Kidney epithelial cell (primary cell): ENCODE results near the gene BCAN. TPM values are rescaled to one million over a fixed set of nuclear protein-coding genes. Genes with fewer than 3 reads are reported as not detected.

Experiments
- DNase-seq: peaks from one replicate; pipeline ENCODE4 v3.0.0-alpha.2; 2010; ENCODE audit warnings: low read depth
- H3K27me3 ChIP-seq: 2 replicates; pipeline ENCODE4 v1.6.0; 2011; ENCODE audit warnings: low read length; ENCODE audit not compliant: control insufficient read depth, insufficient read depth
- H3K36me3 ChIP-seq: 2 replicates; pipeline ENCODE4 v1.5.1; 2011; ENCODE audit warnings: low read length; ENCODE audit not compliant: control insufficient read depth, insufficient read depth
- H3K4me3 ChIP-seq: 2 replicates; pipeline ENCODE4 v1.5.1; 2011; ENCODE audit warnings: low read depth, mild to moderate bottlenecking, control low read depth, low read length
- total RNA-seq: library from RNA; depleted of rRNA; stranded (reverse); fragments of >200 nt; gene quantifications from 2 replicates; pipeline ENCODE4 v1.2.3, GENCODE V29; 2015
- TF ChIP-seq, protein P1 (sequence below): IDR thresholded peaks from 2 replicates; pipeline ENCODE4 v1.5.1; 2011; ENCODE audit warnings: mild to moderate bottlenecking, moderate library complexity, low read length, control low read depth, inconsistent platforms; ENCODE audit not compliant: insufficient read depth, poor library complexity, severe bottlenecking

The BCAN gene
- total RNA-seq, 1 donor from 2014 or later = 0.17 TPM

DNA sequence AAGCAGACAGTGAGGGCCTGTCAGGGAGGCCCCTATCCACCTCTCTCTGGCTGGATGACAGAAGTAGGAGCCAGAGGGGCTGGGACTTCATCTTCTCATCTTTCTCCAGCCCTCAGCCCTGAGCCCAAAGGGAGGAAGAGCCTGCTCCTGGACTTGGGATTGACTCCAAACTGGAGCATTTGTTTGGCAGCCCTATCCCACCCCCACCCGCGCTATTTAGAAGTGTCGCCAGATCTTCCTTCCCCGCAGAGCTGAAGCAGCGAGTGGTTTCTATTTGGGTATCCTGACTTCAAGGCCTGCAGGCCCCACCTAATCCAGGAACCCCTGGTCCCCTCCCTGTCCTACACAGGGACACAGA lies 25.7 kb downstream of the BCAN start:
- TF ChIP-seq, protein P1, sequence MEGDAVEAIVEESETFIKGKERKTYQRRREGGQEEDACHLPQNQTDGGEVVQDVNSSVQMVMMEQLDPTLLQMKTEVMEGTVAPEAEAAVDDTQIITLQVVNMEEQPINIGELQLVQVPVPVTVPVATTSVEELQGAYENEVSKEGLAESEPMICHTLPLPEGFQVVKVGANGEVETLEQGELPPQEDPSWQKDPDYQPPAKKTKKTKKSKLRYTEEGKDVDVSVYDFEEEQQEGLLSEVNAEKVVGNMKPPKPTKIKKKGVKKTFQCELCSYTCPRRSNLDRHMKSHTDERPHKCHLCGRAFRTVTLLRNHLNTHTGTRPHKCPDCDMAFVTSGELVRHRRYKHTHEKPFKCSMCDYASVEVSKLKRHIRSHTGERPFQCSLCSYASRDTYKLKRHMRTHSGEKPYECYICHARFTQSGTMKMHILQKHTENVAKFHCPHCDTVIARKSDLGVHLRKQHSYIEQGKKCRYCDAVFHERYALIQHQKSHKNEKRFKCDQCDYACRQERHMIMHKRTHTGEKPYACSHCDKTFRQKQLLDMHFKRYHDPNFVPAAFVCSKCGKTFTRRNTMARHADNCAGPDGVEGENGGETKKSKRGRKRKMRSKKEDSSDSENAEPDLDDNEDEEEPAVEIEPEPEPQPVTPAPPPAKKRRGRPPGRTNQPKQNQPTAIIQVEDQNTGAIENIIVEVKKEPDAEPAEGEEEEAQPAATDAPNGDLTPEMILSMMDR = no peak
- no peaks in the 10 kb centered on the region for H3K27me3 ChIP-seq
- H3K36me3 ChIP-seq = no peaks in the 10 kb centered on the region
- no peak overlapping the region for H3K4me3 ChIP-seq
- DNase-seq = no peak

DNA sequence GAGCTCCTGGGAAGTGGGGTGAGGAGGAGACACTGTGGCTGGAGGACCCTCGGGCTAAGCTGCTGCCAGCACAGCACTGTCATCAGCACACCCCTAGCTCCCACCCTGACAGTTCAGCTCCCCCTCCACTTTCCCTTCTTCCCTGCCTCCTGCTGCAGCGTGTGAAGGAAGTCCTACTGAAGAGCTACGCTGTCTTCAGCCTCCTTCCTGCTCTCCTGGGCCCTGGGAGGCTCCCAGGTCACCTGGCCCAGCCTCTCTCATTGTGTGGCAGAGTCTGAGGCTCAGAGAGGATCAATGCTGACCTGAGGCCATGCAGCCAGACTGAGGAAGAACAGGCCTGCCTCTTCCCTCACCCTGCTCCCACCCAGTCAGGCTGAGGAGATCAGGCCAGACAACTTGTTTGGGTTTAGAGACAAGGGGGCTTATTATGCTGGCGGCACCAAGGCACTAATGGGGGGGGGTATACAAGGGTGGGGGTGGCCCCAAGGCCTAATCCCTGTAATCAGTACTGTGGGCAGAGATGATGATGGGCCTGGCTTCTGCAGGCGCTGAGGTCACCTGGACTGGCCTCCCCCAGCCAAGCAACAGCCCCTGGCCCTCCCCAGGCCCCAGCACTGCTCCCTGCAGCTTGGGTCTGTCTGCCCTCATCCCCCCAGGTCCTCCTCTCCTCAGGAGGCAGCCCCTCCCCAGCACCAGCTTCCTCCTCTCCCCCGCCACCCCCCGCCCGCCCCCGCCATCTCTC lies 26.2 kb downstream of the BCAN start:
- TF ChIP-seq, protein P1 = no peak
- no peaks in the 10 kb centered on the region for H3K36me3 ChIP-seq
- H3K4me3 ChIP-seq = no peak overlapping the region
- no peaks in the 10 kb centered on the region for H3K27me3 ChIP-seq
- DNase-seq = no peak

DNA sequence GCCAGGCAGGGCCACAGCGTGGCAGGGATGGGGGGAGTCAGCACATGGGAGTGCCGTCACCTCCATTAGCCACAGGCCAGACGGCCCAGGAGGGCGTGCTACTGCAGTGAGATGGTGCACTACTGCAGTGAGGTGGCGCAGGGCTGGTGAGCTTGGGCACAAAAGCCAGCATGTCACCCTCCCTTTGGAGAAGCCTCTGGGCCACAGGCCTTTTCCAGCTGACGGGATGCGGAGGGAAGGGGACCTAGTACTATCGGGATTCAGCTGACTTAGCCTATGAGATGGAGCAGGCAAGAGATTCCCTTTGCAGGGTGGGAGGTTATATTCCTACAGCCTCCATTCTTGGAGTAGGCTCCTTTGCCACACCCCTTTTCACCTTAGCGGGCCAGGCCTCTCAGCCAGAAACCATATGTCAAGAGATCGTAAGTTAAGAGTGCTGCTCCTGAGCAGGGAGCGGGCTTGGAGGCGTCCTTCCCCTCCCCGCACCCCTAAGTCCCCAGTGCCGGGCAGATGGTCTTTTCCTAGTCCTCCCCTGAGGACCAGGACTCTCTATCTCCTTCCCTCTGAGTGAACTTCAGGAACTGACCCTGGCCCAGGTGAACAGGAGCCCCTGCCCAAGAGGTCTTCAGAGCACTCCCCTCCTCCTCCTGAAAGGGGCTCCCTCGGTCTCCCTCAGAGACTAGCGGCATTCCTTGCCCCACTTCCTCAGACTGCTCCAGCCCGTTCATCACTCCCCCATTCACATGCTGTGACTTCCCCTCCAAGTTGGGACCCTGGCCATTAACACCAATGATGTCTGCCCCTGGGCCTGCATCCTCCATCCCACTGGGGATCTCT lies 27.1 kb downstream of the BCAN start:
- Histone ChIP-seq H3K27me3 (no peaks in the 10 kb centered on the region), H3K36me3 (no peaks in the 10 kb centered on the region), H3K4me3 (no peak overlapping the region)
- no peak for DNase-seq
- TF ChIP-seq, protein P1 = no peak

GRCh38 chr1:156669794-156670193 lies 27.9 kb downstream of the BCAN start:
- no peaks in the 10 kb centered on the region for H3K27me3 ChIP-seq

DNA sequence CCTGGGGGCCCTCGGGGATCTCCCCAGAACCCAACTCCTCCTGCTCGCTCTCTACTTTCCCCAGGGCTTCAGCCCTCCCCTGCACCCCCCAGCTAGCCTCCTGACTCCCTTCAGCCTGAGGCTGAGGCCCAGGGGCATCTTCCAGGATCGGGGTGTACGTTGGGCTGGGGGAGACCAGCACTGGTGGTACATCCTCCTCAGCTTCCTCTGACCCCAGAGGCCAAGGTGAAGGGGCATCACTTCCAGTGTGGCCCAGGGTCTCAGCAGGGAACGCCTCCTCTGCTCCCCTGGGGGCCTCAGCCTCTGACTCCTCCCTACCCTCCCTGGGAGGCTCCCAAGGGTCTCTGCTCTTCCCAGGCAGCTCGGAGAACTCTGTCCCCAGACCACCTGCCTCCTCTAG lies 28.4 kb downstream of the BCAN start:
- Histone ChIP-seq H3K4me3 (no peak overlapping the region), H3K27me3 (no peaks in the 10 kb centered on the region), H3K36me3 (peaks cover 2% of the 10 kb centered on the region)
- DNase-seq = no peak
- TF ChIP-seq, protein P1 = no peak

More at GRCh38 chr1:156669794-156670193, 27.9 kb downstream of the BCAN start:
- no peak overlapping the region for H3K4me3 ChIP-seq
- TF ChIP-seq, protein P1 = no peak
- no peak for DNase-seq
- H3K36me3 ChIP-seq = no peaks in the 10 kb centered on the region
